ENCODE measurements around the gene PICALM. TPM values are rescaled to one million over a fixed set of nuclear protein-coding genes. Genes with fewer than 3 reads are reported as not detected.

PICALM gene
- total and polyA plus RNA-seq, 2 of the 8 experiments (the other 6 are each of a cell fraction or from before 2014, with no cell fraction given): 69.4 to 71.3 TPM

DNA sequence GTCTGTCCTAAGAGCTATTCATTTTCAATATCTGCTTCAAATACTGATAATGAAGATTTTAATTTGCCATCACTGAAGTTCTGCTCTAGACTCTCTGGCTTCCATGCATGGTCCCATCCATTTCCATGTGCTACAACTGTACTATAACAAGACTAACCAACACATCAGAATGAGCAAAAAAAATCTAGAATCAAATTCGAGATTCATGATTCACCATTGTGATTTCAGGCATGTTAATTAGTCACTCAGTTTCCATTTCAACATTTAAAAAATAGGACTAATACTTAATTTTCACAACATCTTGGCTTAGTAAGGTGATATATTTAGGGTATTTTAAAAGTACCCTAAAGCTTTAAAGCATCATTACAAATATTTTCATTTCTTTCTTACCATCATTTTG is 22.8 kb downstream of the PICALM start (continued):
- TF ChIP-seq, protein P1, sequence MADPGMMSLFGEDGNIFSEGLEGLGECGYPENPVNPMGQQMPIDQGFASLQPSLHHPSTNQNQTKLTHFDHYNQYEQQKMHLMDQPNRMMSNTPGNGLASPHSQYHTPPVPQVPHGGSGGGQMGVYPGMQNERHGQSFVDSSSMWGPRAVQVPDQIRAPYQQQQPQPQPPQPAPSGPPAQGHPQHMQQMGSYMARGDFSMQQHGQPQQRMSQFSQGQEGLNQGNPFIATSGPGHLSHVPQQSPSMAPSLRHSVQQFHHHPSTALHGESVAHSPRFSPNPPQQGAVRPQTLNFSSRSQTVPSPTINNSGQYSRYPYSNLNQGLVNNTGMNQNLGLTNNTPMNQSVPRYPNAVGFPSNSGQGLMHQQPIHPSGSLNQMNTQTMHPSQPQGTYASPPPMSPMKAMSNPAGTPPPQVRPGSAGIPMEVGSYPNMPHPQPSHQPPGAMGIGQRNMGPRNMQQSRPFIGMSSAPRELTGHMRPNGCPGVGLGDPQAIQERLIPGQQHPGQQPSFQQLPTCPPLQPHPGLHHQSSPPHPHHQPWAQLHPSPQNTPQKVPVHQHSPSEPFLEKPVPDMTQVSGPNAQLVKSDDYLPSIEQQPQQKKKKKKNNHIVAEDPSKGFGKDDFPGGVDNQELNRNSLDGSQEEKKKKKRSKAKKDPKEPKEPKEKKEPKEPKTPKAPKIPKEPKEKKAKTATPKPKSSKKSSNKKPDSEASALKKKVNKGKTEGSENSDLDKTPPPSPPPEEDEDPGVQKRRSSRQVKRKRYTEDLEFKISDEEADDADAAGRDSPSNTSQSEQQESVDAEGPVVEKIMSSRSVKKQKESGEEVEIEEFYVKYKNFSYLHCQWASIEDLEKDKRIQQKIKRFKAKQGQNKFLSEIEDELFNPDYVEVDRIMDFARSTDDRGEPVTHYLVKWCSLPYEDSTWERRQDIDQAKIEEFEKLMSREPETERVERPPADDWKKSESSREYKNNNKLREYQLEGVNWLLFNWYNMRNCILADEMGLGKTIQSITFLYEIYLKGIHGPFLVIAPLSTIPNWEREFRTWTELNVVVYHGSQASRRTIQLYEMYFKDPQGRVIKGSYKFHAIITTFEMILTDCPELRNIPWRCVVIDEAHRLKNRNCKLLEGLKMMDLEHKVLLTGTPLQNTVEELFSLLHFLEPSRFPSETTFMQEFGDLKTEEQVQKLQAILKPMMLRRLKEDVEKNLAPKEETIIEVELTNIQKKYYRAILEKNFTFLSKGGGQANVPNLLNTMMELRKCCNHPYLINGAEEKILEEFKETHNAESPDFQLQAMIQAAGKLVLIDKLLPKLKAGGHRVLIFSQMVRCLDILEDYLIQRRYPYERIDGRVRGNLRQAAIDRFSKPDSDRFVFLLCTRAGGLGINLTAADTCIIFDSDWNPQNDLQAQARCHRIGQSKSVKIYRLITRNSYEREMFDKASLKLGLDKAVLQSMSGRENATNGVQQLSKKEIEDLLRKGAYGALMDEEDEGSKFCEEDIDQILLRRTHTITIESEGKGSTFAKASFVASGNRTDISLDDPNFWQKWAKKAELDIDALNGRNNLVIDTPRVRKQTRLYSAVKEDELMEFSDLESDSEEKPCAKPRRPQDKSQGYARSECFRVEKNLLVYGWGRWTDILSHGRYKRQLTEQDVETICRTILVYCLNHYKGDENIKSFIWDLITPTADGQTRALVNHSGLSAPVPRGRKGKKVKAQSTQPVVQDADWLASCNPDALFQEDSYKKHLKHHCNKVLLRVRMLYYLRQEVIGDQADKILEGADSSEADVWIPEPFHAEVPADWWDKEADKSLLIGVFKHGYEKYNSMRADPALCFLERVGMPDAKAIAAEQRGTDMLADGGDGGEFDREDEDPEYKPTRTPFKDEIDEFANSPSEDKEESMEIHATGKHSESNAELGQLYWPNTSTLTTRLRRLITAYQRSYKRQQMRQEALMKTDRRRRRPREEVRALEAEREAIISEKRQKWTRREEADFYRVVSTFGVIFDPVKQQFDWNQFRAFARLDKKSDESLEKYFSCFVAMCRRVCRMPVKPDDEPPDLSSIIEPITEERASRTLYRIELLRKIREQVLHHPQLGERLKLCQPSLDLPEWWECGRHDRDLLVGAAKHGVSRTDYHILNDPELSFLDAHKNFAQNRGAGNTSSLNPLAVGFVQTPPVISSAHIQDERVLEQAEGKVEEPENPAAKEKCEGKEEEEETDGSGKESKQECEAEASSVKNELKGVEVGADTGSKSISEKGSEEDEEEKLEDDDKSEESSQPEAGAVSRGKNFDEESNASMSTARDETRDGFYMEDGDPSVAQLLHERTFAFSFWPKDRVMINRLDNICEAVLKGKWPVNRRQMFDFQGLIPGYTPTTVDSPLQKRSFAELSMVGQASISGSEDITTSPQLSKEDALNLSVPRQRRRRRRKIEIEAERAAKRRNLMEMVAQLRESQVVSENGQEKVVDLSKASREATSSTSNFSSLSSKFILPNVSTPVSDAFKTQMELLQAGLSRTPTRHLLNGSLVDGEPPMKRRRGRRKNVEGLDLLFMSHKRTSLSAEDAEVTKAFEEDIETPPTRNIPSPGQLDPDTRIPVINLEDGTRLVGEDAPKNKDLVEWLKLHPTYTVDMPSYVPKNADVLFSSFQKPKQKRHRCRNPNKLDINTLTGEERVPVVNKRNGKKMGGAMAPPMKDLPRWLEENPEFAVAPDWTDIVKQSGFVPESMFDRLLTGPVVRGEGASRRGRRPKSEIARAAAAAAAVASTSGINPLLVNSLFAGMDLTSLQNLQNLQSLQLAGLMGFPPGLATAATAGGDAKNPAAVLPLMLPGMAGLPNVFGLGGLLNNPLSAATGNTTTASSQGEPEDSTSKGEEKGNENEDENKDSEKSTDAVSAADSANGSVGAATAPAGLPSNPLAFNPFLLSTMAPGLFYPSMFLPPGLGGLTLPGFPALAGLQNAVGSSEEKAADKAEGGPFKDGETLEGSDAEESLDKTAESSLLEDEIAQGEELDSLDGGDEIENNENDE (IDR thresholded peaks at IDR 0.05; ENCODE audit: insufficient replicate concordance, low read length): no peak
- no peak for TF ChIP-seq EGR1 (IDR thresholded peaks at IDR 0.05; ENCODE audit: borderline replicate concordance, low read depth, low read length)
- no peak for TF ChIP-seq CBX8 (IDR thresholded peaks at IDR 0.05; ENCODE audit: borderline replicate concordance, low read depth, low read length)
- TF ChIP-seq ZNF274 (IDR thresholded peaks at IDR 0.05; ENCODE audit: borderline replicate concordance, extremely low read depth, low read length): no peak
- no peak for TF ChIP-seq PHF8 (conservative IDR thresholded peaks at IDR 0.05; ENCODE audit: low read depth, low read length)
- TF ChIP-seq POLR2AphosphoS5 (IDR thresholded peaks at IDR 0.05; ENCODE audit: low read depth, low read length): no peak

All from H1 (cell line).